ENCODE measurements around the gene AGBL5.

AGBL5 gene

GRCh38 chr2:27093430-27094352 lies 42.2 kb downstream of the AGBL5 start:
- H3K4me3 ChIP-seq: no peak overlapping the region
- no peak for DNase-seq (ENCODE audit: low read depth, low spot score)
- H3K9me3 ChIP-seq (ENCODE audit: low read depth, low read length): no peaks in the 10 kb centered on the region
- H3K36me3 ChIP-seq (ENCODE audit: insufficient read depth, low read length): no peaks in the 10 kb centered on the region
- H3K9ac ChIP-seq (ENCODE audit: insufficient read length): no peak overlapping the region
- TF ChIP-seq EZH2 (IDR thresholded peaks at IDR 0.05): no peak
- no peak for TF ChIP-seq POLR2AphosphoS5 (IDR thresholded peaks at IDR 0.05; ENCODE audit: borderline replicate concordance, low read depth, low read length)
- no peak for TF ChIP-seq FOXP2 (optimal IDR thresholded peaks at IDR 0.05; ENCODE audit: control extremely low read depth, extremely low read length, insufficient read depth)
- no peak overlapping the region for H3K27ac ChIP-seq

DNA sequence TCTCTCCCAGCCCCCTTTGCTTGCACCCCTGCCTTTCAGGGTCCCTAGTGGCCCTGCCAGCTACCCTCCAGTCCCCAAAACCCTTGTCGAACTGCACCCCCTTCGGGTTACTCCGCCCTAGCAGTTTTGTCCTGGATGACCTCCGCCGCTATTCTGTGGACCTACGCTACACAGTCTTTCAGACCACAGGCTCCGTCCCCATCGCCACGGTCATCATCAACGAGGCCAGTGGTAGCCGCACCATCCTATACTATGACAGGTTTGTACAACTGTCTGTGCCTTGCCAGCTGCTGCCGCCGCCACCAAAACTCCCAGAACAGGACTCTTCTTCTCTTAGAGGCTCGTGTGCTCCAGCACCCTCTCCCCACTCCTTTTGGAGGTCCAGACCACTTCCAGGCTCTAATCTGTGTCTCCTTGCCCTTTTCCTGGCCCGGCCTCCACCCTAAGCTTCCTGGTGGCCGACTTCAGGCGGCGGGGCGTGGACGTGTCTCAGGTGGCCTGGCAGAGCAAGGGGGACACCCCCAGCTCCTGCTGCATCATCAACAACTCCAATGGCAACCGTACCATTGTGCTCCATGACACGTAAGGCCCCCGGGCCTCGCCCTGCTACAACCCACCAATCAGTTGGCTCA lies 43.0 kb downstream of the AGBL5 start:
- no peaks in the 10 kb centered on the region for H3K36me3 ChIP-seq (ENCODE audit: insufficient read depth, low read length)
- no peak for DNase-seq (ENCODE audit: low read depth, low spot score)
- no peak overlapping the region for H3K4me3 ChIP-seq
- no peaks in the 10 kb centered on the region for H3K9me3 ChIP-seq (ENCODE audit: low read depth, low read length)
- H3K27ac ChIP-seq: no peak overlapping the region
- no peak for TF ChIP-seq POLR2AphosphoS5 (IDR thresholded peaks at IDR 0.05; ENCODE audit: borderline replicate concordance, low read depth, low read length)
- TF ChIP-seq EZH2 (IDR thresholded peaks at IDR 0.05): no peak
- TF ChIP-seq FOXP2 (optimal IDR thresholded peaks at IDR 0.05; ENCODE audit: control extremely low read depth, extremely low read length, insufficient read depth): no peak
- no peak overlapping the region for H3K9ac ChIP-seq (ENCODE audit: insufficient read length)

- TF ChIP-seq POLR2AphosphoS5 (IDR thresholded peaks at IDR 0.05; ENCODE audit: borderline replicate concordance, low read depth, low read length) (no peak), FOXP2 (optimal IDR thresholded peaks at IDR 0.05; ENCODE audit: control extremely low read depth, extremely low read length, insufficient read depth) (no peak), EZH2 (IDR thresholded peaks at IDR 0.05) (no peak)
- no peaks in the 10 kb centered on the region for H3K36me3 ChIP-seq (ENCODE audit: insufficient read depth, low read length)
- no peak overlapping the region for H3K27ac ChIP-seq
- H3K4me3 ChIP-seq: no peak overlapping the region
- DNase-seq (ENCODE audit: low read depth, low spot score): no peak
- H3K9me3 ChIP-seq (ENCODE audit: low read depth, low read length): no peaks in the 10 kb centered on the region
- H3K9ac ChIP-seq (ENCODE audit: insufficient read length): no peak overlapping the region
These were observed 43.9 kb downstream of the AGBL5 start for GRCh38 chr2:27095427-27095744.

DNA sequence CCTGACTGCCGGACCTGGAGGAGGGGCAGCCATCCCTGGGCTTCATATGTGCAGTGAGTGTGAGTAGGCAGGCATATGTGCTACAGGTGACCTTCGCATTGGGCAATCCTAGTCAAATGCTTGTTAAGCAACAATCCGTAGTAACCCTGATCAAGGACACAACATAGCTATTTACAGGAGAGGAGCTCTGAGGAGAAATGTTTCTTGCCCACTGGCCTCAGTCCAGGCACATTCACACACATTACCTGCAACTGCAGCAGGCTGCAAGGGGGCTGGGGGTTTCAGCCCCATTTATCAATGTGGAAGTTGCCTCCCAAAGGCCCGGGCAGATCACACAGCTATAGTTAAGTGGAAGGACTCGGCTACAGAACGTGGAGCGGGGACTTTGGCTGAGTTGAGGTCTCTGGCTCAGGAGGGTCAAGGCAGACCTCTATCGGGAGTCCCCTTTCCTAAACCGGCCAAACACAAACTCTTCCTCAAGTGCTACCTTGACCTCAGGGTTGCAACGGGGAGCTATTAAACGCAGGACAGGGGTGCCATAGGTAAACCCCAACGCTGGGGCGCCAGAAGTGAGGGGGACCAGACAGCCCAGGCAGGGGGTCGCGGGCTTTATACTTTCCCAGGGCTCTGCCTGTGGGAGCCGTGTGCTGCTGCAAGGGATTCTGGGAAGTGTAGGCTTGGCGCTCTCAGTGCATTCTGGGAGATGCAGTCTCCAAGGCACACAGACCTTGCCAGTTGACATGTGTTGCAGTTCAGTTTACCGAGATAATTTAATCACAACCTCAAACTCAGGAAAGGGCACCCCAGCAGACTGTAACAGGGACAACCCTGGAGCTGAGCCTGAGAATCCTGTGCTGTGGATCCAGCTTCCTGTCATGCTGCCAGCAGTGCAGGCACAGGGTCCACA lies 44.5 kb downstream of the AGBL5 start:
- no peaks in the 10 kb centered on the region for H3K9me3 ChIP-seq (ENCODE audit: low read depth, low read length)
- H3K4me3 ChIP-seq: peak overlapping the region; percentile 46
- 0 out of 2 replicates have a peak overlapping the region, but pooled peaks have one; percentile 27 for H3K27ac ChIP-seq
- H3K9ac ChIP-seq (ENCODE audit: insufficient read length): no peak overlapping the region
- no peaks in the 10 kb centered on the region for H3K36me3 ChIP-seq (ENCODE audit: insufficient read depth, low read length)
- no peak for DNase-seq (ENCODE audit: low read depth, low spot score)
- no peak for TF ChIP-seq FOXP2 (optimal IDR thresholded peaks at IDR 0.05; ENCODE audit: control extremely low read depth, extremely low read length, insufficient read depth)
- peak; percentile 68 for TF ChIP-seq POLR2AphosphoS5 (IDR thresholded peaks at IDR 0.05; ENCODE audit: borderline replicate concordance, low read depth, low read length)
- TF ChIP-seq EZH2 (IDR thresholded peaks at IDR 0.05): no peak

GRCh38 chr2:27096748-27097297 lies 45.4 kb downstream of the AGBL5 start:
- no peak for DNase-seq (ENCODE audit: low read depth, low spot score)
- no peak; the same call in 1 of the 2 replicates for TF ChIP-seq POLR2AphosphoS5 (IDR thresholded peaks at IDR 0.05; ENCODE audit: borderline replicate concordance, low read depth, low read length)
- no peak for TF ChIP-seq FOXP2 (optimal IDR thresholded peaks at IDR 0.05; ENCODE audit: control extremely low read depth, extremely low read length, insufficient read depth)
- no peak for TF ChIP-seq EZH2 (IDR thresholded peaks at IDR 0.05)
- Histone ChIP-seq H3K27ac (0 out of 2 replicates have a peak overlapping the region, but pooled peaks have one; percentile 27), H3K4me3 (no peak overlapping the region), H3K9ac (ENCODE audit: insufficient read length) (no peak overlapping the region), H3K36me3 (ENCODE audit: insufficient read depth, low read length) (no peaks in the 10 kb centered on the region), H3K9me3 (ENCODE audit: low read depth, low read length) (no peaks in the 10 kb centered on the region)

DNA sequence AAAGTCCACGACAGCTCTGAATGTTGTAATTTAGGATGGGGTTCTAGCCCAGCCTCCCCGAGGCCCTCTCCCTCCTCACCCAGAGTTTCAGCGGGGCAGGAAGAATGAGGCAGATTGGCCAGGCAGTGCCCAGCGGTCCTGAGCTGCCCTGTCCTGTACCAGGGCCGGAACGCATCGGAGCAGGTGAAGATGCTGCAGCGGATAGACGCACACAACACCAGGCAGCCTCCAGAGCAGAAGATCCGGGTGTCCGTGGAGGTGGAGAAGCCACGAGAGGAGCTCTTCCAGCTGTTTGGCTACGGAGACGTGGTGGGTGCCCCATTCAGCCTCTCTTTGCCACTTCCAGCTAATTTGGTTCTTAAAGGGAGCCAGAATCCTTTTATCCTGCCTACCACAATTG lies 45.9 kb downstream of the AGBL5 start:
- Histone ChIP-seq H3K4me3 (no peak overlapping the region), H3K27ac (no peak overlapping the region), H3K9ac (ENCODE audit: insufficient read length) (no peak overlapping the region), H3K9me3 (ENCODE audit: low read depth, low read length) (no peaks in the 10 kb centered on the region), H3K36me3 (ENCODE audit: insufficient read depth, low read length) (no peaks in the 10 kb centered on the region)
- no peak for TF ChIP-seq EZH2 (IDR thresholded peaks at IDR 0.05)
- TF ChIP-seq FOXP2 (optimal IDR thresholded peaks at IDR 0.05; ENCODE audit: control extremely low read depth, extremely low read length, insufficient read depth): no peak
- no peak for TF ChIP-seq POLR2AphosphoS5 (IDR thresholded peaks at IDR 0.05; ENCODE audit: borderline replicate concordance, low read depth, low read length)
- no peak for DNase-seq (ENCODE audit: low read depth, low spot score)

GRCh38 chr2:27099334-27099955 lies 48.0 kb downstream of the AGBL5 start:
- no peaks in the 10 kb centered on the region for H3K36me3 ChIP-seq (ENCODE audit: insufficient read depth, low read length)
- TF ChIP-seq POLR2AphosphoS5 (IDR thresholded peaks at IDR 0.05; ENCODE audit: borderline replicate concordance, low read depth, low read length) (no peak), EZH2 (IDR thresholded peaks at IDR 0.05) (no peak), FOXP2 (optimal IDR thresholded peaks at IDR 0.05; ENCODE audit: control extremely low read depth, extremely low read length, insufficient read depth) (no peak)

More at GRCh38 chr2:27099334-27099955, 48.0 kb downstream of the AGBL5 start:
- Histone ChIP-seq H3K9me3 (ENCODE audit: low read depth, low read length) (no peaks in the 10 kb centered on the region), H3K9ac (ENCODE audit: insufficient read length) (no peak overlapping the region), H3K27ac (no peak overlapping the region), H3K4me3 (no peak overlapping the region)
- DNase-seq (ENCODE audit: low read depth, low spot score): no peak

Data from SK-N-MC (cell line).